ENCODE data around the gene UBALD2.

The UBALD2 gene

DNA sequence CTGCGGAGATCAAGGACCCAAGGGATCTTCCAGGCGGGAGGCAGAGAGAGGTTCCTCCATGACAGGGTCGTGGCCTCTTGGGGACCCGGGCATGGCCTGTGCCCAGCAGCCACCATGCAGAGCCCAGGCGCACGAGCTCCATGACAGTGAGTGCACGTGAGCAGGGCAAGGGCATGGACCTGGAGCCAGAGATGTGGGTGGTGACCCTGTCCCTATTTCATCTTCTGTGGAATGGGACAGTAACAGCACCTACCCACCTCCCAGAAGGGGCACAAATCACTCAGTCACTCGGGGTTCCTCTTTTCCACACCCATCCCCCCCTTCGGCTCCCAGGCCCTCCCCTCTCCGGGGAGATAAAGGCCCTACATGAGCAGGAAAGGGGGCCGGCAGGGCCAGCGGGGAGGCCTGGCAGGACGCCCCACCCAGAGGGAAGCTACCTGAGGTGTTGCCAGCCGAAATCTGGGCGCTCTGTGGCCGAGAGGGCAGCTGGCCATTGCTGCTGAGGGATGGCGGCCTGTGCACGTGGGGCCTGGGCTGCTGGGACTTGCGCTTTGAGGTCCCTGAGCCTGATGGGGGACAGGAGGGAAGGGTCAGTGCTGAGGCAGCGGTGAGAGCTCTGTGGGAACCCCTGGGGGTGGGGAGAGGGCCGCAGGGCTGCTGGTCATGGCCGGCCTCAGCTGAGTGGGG lies 10.4 kb downstream of the UBALD2 start:
- in situ Hi-C loops (cut with MboI; ENCODE audit: low sequenced_read_pairs) = loop anchor here (25.0 kb wide), 1 partner anchor 363 kb away; the partner anchor contains the start of gene MRPL38

- in situ Hi-C loops (cut with MboI; ENCODE audit: low sequenced_read_pairs) = loop anchor here (25.0 kb wide), 1 partner anchor 364 kb away; the partner anchor contains the start of gene MRPL38
Measured at GRCh38 chr17:76276069-76276431, 10.9 kb downstream of the UBALD2 start.

GRCh38 chr17:76276461-76277299 lies 11.5 kb downstream of the UBALD2 start:
- in situ Hi-C loops (cut with MboI; ENCODE audit: low sequenced_read_pairs) = loop anchor here (25.0 kb wide), 1 partner anchor 364 kb away; the partner anchor contains the start of gene MRPL38

DNA sequence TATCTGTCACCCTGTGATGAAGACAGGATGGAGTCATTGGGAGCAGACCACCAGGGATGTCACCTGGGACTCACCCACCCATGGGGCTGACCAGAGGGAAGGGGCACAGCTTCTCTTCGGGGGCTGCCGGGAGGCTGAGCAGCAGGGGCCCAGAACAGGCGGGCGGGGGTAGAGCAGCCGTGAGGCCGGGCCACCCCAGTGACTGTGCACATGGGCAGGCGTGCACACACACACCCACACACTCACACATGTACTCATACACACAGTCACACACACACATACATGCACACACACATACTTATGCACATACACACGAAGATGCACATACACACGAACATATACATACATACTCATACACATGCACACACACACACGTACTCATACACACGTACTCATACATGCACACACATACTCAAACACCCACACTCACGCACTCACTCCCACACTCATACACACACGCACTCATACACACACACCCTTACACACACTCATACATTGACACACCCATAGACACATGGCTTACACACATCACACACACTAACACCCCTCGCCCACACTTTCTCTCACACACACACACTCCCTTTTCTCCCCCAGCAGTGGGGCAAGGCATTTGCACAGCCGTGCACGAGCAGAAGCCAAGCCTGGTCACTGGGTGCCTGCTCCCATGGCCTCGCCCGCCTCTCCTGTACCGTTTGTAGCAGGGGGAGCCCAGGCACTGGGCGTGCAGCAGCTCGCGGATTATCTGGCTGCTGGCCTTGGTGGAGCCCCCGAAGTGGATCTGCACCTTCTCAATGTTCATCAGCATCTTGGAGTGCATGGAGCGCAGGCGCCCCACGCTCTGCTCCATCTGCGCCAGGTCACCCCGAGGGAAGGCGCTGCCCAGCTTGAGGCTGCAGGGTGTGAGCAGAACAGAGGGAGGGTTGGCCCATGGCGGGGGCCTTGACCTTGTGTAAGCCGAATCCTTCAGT lies 12.4 kb downstream of the UBALD2 start:
- in situ Hi-C loops (cut with MboI; ENCODE audit: low sequenced_read_pairs) = loop anchor here (25.0 kb wide), 1 partner anchor 365 kb away; the partner anchor contains the start of gene MRPL38

DNA sequence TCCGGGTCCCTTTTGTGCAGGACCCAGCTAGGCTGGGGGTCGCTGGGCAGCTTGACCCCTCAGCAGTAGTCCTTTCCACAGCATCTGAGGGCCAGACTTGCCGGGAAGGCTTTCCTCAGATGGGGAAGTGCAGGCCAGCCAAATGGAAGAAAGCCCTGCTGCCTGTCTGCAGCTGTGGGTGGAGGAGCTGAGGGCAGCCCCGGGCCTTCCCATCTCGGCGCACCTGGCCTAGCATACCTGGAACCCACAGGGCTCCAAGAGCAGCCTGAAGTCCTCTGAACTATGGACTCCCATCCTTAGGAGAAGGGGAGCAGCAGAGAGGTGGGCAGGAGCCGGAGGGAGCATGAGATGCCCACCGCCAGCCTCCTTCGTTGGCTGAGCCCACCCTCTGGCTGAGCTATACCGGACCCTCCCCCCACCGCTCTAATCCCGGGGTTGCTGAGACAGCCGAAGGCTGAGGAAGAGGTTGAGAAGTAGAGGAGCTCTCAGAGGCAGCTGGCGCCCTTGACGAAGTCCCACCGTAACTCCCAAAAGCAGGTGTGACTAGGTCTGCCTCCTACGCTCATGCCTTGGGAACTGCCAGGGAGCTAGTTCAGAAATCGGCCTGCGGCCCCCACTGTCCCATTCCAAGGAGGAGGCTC lies 13.2 kb downstream of the UBALD2 start:
- in situ Hi-C loops (cut with MboI; ENCODE audit: low sequenced_read_pairs) = loop anchor here (25.0 kb wide), 1 partner anchor 366 kb away; the partner anchor contains the start of gene MRPL38

GRCh38 chr17:76278952-76279741 lies 14.0 kb downstream of the UBALD2 start:
- in situ Hi-C loops (cut with MboI; ENCODE audit: low sequenced_read_pairs) = loop anchor here (25.0 kb wide), 1 partner anchor 367 kb away; the partner anchor contains the start of gene MRPL38

GRCh38 chr17:76279742-76280287 lies 14.7 kb downstream of the UBALD2 start:
- in situ Hi-C loops (cut with MboI; ENCODE audit: low sequenced_read_pairs) = loop anchor here (25.0 kb wide), 1 partner anchor 368 kb away; the partner anchor contains the start of gene MRPL38

- in situ Hi-C loops (cut with MboI; ENCODE audit: low sequenced_read_pairs) = loop anchor here (25.0 kb wide), 1 partner anchor 368 kb away; the partner anchor contains the start of gene MRPL38
Measured at GRCh38 chr17:76280650-76281049, 15.5 kb downstream of the UBALD2 start.

DNA sequence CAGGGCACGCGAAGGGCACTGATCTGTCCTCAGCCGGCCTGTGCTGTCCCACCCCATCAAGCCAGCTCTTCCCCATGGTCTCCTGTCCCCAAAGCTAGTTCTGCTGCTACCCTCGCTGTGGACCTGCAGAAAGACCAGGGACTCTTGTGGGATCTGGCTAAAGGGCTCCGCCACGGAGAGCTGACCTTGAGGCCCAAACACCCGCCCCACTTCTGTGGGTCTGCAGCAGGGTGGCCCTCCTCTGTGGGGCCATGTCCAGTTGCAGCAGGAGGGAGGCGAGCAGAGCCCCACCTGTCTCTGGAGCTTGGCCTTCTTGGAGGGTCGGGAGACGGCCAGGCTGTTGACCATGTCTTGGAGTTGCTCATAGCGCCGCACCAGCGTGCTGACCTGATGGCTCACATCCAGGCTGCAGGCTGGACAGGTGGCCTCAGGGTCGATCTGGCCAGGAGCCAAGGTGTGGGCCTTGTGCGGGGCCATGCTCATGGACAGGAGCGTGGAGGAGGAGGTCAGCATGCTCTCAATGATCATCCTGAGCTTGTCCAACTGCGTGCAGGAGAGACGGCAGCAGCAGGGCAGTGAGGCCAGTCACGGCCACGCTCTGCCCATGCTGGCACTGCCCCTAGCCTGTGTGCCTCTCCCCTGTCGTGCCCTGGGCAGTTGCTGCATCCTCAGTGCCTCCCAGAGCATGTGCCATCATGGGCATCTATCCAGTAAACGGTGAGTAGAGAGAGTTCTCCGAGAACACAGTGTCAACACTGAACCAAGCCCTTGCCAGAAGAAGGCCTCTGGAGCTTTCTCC lies 16.6 kb downstream of the UBALD2 start:
- in situ Hi-C loops (cut with MboI; ENCODE audit: low sequenced_read_pairs) = loop anchor here (25.0 kb wide), 1 partner anchor 369 kb away; the partner anchor contains the start of gene MRPL38

- in situ Hi-C loops (cut with MboI; ENCODE audit: low sequenced_read_pairs) = loop anchor here (5.0 to 25.0 kb wide), 3 partner anchors 165 to 380 kb away; partner anchors contain the start of gene MRPL38
Measured at GRCh38 chr17:76292567-76292966, 27.4 kb downstream of the UBALD2 start.

DNA sequence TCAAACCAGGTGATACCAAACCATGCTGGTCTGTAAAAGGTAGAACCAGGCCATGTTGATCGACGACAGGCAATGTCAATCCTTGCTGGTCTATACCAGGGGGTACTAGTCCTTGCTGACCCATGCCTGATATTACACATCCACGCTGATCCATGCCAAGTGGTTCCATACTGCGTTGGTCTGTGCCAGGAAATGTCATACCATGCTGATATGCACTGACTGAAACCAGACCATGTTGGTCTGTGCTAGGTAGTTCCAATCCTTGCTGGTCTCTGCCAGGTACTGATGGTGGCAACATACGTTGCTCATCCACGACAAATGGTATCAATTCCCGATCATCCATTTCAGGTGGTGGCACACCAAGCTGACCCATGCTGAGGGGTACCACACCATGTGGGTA lies 28.0 kb downstream of the UBALD2 start:
- in situ Hi-C loops (cut with MboI; ENCODE audit: low sequenced_read_pairs) = loop anchor here (5.0 to 25.0 kb wide), 3 partner anchors 166 to 381 kb away; partner anchors contain the start of gene MRPL38

- in situ Hi-C loops (cut with MboI; ENCODE audit: low sequenced_read_pairs) = loop anchor here (10.0 to 25.0 kb wide), 2 partner anchors 281 to 384 kb away; partner anchors contain the start of gene MRPL38
Measured at GRCh38 chr17:76296186-76296585, 31.0 kb downstream of the UBALD2 start.

DNA sequence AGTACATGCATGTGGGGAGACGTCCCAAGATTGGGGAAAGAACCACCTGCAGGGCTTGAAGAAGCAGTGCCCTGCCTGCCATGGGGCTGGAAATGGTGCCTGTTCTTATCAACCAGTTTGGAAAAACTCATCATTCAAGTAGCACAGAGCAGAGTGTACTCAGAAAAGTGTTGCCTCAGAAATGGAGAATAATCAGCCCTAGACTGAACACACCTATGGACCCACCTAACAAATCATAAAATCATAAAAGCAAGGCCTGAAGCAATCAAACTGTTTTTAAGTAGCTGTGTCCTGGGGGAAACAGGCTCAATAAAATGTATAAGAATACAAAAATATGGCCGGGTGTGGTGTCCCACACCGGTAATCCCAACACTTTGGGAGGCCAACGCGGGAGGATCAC lies 31.7 kb downstream of the UBALD2 start:
- in situ Hi-C loops (cut with MboI; ENCODE audit: low sequenced_read_pairs) = loop anchor here (10.0 to 25.0 kb wide), 2 partner anchors 282 to 385 kb away; partner anchors contain the start of gene MRPL38

DNA sequence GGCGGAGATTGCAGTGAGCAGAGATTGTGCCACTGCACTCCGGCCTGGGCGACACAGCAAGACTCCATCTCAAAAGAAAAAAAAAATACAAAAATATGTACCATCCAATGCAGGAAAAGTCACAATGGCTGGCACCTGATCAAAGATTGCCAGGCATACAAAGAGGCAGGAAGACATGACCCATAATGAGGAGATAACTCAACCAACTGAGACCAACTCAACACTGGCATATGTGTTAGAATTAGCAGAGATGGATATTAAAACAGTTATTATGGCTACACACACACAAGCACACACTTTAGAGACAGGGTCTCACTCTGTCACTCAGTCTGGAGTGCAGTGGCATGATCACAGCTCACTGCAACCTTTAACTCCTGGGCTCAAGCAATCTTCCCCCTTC lies 32.3 kb downstream of the UBALD2 start:
- in situ Hi-C loops (cut with MboI; ENCODE audit: low sequenced_read_pairs) = loop anchor here (10.0 to 25.0 kb wide), 2 partner anchors 283 to 385 kb away; partner anchors contain the start of gene MRPL38

DNA sequence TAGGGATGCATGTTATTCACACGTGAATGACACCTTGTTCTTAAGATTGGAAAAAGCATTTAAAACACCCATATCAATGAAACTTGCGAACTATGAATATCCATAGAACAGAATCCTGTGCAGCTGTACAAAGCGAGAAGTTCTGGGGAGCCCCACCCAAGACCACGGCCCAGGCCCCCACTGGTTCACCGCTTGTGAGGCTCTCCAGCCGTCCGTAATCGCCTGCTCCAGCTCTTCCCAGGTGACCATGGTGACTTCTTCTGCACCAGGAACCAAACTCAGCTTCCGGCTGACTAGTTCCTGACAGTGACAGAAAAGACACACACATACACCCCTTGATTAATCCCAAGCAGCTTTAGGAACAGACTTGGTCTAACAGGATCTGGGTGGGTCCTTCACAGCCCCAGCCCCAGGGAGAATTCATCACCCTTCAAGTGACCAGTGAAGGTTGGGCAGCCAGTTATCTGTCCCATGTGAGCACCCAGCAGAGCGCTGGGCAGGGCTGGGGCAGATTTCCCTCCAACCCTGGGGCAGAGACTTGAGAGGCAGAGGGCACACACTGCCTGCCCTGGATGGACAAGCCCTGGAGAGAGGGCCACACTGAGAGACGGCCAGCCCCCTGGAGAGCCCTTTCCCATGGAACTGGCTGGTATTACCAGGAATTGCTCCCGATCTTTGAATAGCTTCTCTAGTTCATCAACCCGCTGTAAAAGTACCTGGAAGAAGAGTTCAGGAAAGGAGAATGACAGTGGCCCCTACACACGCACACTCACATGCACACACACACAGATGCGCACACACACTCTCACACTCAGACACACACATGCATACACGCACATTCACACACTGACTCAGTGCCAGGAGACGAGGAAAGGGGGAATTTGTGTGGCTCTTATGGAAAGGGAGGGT lies 39.3 kb downstream of the UBALD2 start:
- in situ Hi-C loops (cut with MboI; ENCODE audit: low sequenced_read_pairs) = loop anchor here (5.0 to 10.0 kb wide), 2 partner anchors 93 to 200 kb away; partner anchors contain the start of gene RHBDF2

DNA sequence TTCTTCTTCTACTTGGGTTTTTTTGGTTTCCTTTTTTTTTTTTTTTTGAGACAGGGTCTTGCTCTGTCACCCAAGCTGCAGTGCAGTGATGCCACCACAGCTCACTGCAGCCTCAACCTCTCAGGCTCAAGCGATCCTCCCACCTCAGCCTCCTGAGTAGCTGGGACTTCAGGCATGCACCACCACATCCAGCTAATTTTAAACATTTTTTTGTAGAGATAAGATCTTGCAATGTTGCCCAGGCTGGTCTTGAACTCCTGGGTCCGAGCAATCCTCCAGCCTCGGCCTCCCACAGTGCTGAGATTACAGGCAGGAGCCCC lies 39.9 kb downstream of the UBALD2 start:
- in situ Hi-C loops (cut with MboI; ENCODE audit: low sequenced_read_pairs) = loop anchor here (10.0 kb wide), 1 partner anchor 200 kb away; the partner anchor contains the start of gene RHBDF2

All from HL-60/S4 (cell line).